ENCODE results near the gene STAT1.

The STAT1 gene

GRCh38 chr2:190978389-190979053 is 35.5 kb downstream of the STAT1 start:
- H3K4me3 ChIP-seq (ENCODE audit: low read depth, low read length) = no peak overlapping the region
- no peak for TF ChIP-seq CTCF (IDR thresholded peaks at IDR 0.05; ENCODE audit: borderline replicate concordance, insufficient read depth, low read depth, low read length)

GRCh38 chr2:190977505-190977904 is 36.5 kb downstream of the STAT1 start:
- TF ChIP-seq CTCF (IDR thresholded peaks at IDR 0.05; ENCODE audit: borderline replicate concordance, insufficient read depth, low read depth, low read length) = no peak

GRCh38 chr2:190976521-190976920 is 37.5 kb downstream of the STAT1 start:
- no peak for TF ChIP-seq CTCF (IDR thresholded peaks at IDR 0.05; ENCODE audit: borderline replicate concordance, insufficient read depth, low read depth, low read length)
- no peak overlapping the region for H3K4me3 ChIP-seq (ENCODE audit: low read depth, low read length)

More at GRCh38 chr2:190977505-190977904, 36.5 kb downstream of the STAT1 start:
- no peak overlapping the region for H3K4me3 ChIP-seq (ENCODE audit: low read depth, low read length)

- no peak for TF ChIP-seq CTCF (IDR thresholded peaks at IDR 0.05; ENCODE audit: borderline replicate concordance, insufficient read depth, low read depth, low read length)
- no peak overlapping the region for H3K4me3 ChIP-seq (ENCODE audit: low read depth, low read length)
Measured at GRCh38 chr2:190974629-190975361, 39.2 kb downstream of the STAT1 start.

GRCh38 chr2:190973726-190974628 is 40.0 kb downstream of the STAT1 start:
- no peak for TF ChIP-seq CTCF (IDR thresholded peaks at IDR 0.05; ENCODE audit: borderline replicate concordance, insufficient read depth, low read depth, low read length)

DNA sequence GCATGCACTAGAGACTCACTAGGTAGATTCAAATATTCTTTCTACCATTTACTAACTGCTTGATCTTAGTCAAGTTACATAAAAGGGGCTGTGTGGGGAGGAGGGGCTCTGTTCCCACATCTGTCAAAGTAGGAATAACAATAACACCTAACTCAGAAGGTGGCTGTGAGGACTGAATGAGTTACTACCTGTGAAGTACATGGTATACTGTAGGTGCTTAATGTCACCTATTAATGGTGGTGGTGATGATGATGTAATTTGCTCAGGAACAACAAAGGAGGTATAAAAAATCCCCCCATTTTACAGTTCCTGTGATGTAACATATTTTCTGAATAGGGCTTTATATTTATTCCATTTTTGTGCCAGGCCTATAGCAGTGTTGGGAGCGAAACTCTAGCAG is 40.7 kb downstream of the STAT1 start:
- no peak overlapping the region for H3K4me3 ChIP-seq (ENCODE audit: low read depth, low read length)
- TF ChIP-seq CTCF (IDR thresholded peaks at IDR 0.05; ENCODE audit: borderline replicate concordance, insufficient read depth, low read depth, low read length) = no peak

More at GRCh38 chr2:190973726-190974628, 40.0 kb downstream of the STAT1 start:
- no peak overlapping the region for H3K4me3 ChIP-seq (ENCODE audit: low read depth, low read length)
